Measurements from ENCODE around the gene SREBF2. TPM values are rescaled to one million over a fixed set of nuclear protein-coding genes. Genes with fewer than 3 reads are reported as not detected.

Gene SREBF2
- total and polyA plus RNA-seq, 2 of the 13 experiments (the other 11 are each of a cell fraction or from before 2014, with no cell fraction given) = 53.8 to 72.6 TPM

GRCh38 chr22:41927813-41928212 is 94.9 kb downstream of the SREBF2 start (continued):
- TF ChIP-seq KDM4B (CRISPR knock-in tag; IDR thresholded peaks at IDR 0.05) (no peak), ZNF782 (CRISPR knock-in tag; IDR thresholded peaks at IDR 0.05; ENCODE audit: borderline replicate concordance) (no peak), ZNF780A (CRISPR knock-in tag; IDR thresholded peaks at IDR 0.05) (no peak), ZNF18 (CRISPR knock-in tag; IDR thresholded peaks at IDR 0.05; ENCODE audit: insufficient replicate concordance) (no peak), ZNF414 (CRISPR knock-in tag; IDR thresholded peaks at IDR 0.05) (no peak), PREB (CRISPR knock-in tag; IDR thresholded peaks at IDR 0.05) (no peak), FOXK1 (CRISPR knock-in tag; IDR thresholded peaks at IDR 0.05; ENCODE audit: borderline replicate concordance, low read depth) (no peak), ZKSCAN1 (IDR thresholded peaks at IDR 0.05; ENCODE audit: low read length) (no peak), HNF4A (CRISPR knock-in tag; IDR thresholded peaks at IDR 0.05) (peak; percentile 11; the same call in 1 of the 2 replicates), YEATS4 (CRISPR knock-in tag; IDR thresholded peaks at IDR 0.05; ENCODE audit: borderline replicate concordance) (no peak), HMG20B (CRISPR knock-in tag; conservative IDR thresholded peaks at IDR 0.05) (no peak)
- TF ChIP-seq, protein P1, sequence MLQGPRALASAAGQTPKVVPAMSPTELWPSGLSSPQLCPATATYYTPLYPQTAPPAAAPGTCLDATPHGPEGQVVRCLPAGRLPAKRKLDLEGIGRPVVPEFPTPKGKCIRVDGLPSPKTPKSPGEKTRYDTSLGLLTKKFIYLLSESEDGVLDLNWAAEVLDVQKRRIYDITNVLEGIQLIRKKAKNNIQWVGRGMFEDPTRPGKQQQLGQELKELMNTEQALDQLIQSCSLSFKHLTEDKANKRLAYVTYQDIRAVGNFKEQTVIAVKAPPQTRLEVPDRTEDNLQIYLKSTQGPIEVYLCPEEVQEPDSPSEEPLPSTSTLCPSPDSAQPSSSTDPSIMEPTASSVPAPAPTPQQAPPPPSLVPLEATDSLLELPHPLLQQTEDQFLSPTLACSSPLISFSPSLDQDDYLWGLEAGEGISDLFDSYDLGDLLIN (CRISPR knock-in tag; IDR thresholded peaks at IDR 0.05; ENCODE audit: borderline replicate concordance) = no peak
- TF ChIP-seq, protein P2, sequence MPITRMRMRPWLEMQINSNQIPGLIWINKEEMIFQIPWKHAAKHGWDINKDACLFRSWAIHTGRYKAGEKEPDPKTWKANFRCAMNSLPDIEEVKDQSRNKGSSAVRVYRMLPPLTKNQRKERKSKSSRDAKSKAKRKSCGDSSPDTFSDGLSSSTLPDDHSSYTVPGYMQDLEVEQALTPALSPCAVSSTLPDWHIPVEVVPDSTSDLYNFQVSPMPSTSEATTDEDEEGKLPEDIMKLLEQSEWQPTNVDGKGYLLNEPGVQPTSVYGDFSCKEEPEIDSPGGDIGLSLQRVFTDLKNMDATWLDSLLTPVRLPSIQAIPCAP (CRISPR knock-in tag; IDR thresholded peaks at IDR 0.05; ENCODE audit: low read depth) = no peak

All from HepG2 (cell line).